Epithelial cell of proximal tubule (primary cell): ENCODE data around the gene OR2G3. TPM values are rescaled to one million over a fixed set of nuclear protein-coding genes. Genes with fewer than 3 reads are reported as not detected.

Source experiments
- DNase-seq: peaks from one replicate; pipeline ENCODE4 v3.0.0-alpha.2; 2011; ENCODE audit warnings: low read depth
- H3K4me3 ChIP-seq: 2 replicates; pipeline ENCODE4 v1.5.1; 2011; ENCODE audit warnings: low read depth, mild to moderate bottlenecking, low read length
- total RNA-seq: library from RNA; depleted of rRNA; stranded (reverse); fragments of >200 nt; gene quantifications from 2 replicates; pipeline ENCODE4 v1.2.3, GENCODE V29; 2015
- TF ChIP-seq, protein P1 (sequence below): conservative IDR thresholded peaks from 2 replicates; pipeline ENCODE4 v1.5.1; 2012; ENCODE audit warnings: low read depth, mild to moderate bottlenecking, low read length

OR2G3 gene
- total RNA-seq, 1 donor from 2014 or later = not detected

DNA sequence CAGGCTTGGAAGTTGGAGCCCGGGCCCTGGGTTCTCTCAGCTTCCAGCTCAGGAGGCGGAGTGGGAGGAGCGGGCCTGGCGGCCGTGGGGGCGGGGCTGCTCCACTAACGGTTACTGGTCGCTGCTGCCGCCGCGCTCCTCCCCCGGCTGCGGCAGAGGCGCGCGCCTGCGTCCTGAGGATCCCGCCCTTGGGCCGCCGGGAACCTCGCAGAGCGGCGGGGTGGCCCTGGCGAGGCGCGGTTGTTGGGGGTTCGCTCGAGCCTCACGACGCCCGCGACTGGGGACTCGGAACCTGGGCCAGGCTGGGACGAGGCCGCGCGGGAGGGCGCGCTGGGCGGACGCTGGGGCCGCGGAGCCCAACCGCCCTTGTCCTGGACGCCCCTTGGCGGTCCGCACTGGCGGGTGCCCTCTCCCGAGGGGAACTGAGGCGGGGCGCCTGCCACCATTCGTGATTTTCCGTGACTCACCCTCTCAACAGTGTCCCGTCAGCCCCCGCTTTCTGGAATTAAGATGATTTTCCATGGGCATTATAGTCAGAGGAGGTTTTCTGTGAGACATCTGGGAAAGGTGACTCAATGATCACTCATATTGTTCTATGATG lies 34.1 kb downstream of the OR2G3 start:
- DNase-seq = no peak
- TF ChIP-seq, protein P1, sequence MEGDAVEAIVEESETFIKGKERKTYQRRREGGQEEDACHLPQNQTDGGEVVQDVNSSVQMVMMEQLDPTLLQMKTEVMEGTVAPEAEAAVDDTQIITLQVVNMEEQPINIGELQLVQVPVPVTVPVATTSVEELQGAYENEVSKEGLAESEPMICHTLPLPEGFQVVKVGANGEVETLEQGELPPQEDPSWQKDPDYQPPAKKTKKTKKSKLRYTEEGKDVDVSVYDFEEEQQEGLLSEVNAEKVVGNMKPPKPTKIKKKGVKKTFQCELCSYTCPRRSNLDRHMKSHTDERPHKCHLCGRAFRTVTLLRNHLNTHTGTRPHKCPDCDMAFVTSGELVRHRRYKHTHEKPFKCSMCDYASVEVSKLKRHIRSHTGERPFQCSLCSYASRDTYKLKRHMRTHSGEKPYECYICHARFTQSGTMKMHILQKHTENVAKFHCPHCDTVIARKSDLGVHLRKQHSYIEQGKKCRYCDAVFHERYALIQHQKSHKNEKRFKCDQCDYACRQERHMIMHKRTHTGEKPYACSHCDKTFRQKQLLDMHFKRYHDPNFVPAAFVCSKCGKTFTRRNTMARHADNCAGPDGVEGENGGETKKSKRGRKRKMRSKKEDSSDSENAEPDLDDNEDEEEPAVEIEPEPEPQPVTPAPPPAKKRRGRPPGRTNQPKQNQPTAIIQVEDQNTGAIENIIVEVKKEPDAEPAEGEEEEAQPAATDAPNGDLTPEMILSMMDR = no peak
- no peak overlapping the region for H3K4me3 ChIP-seq

GRCh38 chr1:247642742-247643141 lies 37.4 kb downstream of the OR2G3 start:
- no peak overlapping the region for H3K4me3 ChIP-seq
- TF ChIP-seq, protein P1 = no peak

DNA sequence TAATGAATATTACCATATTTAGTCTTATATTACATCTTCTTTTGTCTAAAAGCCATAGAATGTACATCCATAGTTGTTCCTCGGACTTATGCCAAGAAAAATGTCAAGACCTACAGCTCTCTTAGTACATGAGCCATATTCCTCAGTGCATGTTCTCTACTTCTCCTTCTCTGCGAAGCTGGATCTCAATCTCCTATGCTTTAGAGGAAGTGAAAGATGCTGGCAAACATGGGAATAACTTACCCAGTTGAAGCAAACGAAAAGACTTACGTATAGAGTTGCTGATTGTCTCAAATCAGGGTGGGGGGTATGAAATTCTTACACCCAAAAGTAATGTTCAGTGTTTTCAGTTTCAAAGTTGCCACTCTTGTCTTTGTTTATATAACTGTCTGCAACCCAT lies 41.5 kb downstream of the OR2G3 start:
- H3K4me3 ChIP-seq = no peak overlapping the region
- TF ChIP-seq, protein P1 = no peak

More at GRCh38 chr1:247642742-247643141, 37.4 kb downstream of the OR2G3 start:
- DNase-seq = no peak

DNA sequence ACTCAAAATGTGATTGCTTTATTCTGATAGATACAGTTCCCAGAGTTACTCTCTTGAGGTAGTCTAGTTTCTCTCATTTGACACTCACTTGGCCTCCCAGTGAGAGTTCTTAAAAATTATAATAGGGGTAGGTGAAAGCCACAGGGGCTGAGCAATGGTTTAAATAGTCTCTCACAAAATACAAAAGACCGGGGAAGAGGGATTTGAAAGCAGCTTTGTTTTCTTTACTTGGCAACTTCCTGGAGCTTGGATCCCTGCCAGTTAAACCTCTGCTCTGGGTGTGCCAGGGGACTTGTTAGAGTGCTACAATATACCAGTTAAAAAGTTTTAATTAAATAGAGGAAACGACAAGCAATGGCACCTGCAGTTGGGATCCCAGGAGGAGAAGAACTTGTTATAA lies 42.5 kb downstream of the OR2G3 start:
- no peak overlapping the region for H3K4me3 ChIP-seq
- DNase-seq = no peak
- TF ChIP-seq, protein P1 = no peak

More for the DNA sequence above, 41.5 kb downstream of the OR2G3 start:
- no peak for DNase-seq

DNA sequence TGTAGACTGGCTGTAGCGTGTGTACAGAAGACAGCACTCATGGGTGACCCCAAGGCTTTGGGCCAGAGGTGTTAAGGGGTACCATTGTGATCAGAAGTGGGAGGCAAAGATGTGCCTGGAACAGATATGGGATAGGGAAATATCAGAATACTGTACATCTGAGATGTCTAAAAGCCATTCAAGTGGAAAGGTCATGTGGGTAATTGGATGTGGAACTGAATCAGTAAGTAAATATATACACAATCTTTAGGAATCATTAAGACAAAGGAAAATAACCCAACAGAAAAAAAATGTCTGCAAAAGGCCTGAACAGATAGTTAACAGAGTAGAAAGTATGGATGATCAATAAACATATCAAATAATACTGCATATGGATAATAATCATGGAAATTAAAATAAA lies 47.7 kb downstream of the OR2G3 start:
- H3K4me3 ChIP-seq = no peak overlapping the region
- TF ChIP-seq, protein P1 = no peak
- DNase-seq = no peak

Other genes starting within 250 kb of the OR2G3 start
- 7.4 and 8.5 TPM in 2 replicates for gene NLRP3, start 189.4 kb upstream of the OR2G3 start, total RNA-seq
- not detected in 2 replicates for gene OR2B11, start 147.5 kb upstream of the OR2G3 start, total RNA-seq
- not detected in 2 replicates for gene OR2C3, start 69.1 kb upstream of the OR2G3 start, total RNA-seq
- gene GCSAML, start 56.5 kb upstream of the OR2G3 start, total RNA-seq = not detected in 2 replicates
- gene OR2G2, start 17.2 kb upstream of the OR2G3 start, total RNA-seq = not detected in 2 replicates
- gene OR13G1, start 74.2 kb downstream of the OR2G3 start, total RNA-seq = not detected in 2 replicates
- gene OR6F1, start 111.1 kb downstream of the OR2G3 start, total RNA-seq = not detected in 2 replicates
- gene OR14K1, start 133.0 kb downstream of the OR2G3 start, total RNA-seq = not detected in 2 replicates
- gene OR14A2, start 142.6 kb downstream of the OR2G3 start, total RNA-seq = not detected in 2 replicates
- gene OR1C1, start 155.0 kb downstream of the OR2G3 start, total RNA-seq = not detected in 2 replicates
- not detected in 2 replicates for gene OR14A16, start 218.5 kb downstream of the OR2G3 start, total RNA-seq
- not detected in 2 replicates for gene OR11L1, start 236.3 kb downstream of the OR2G3 start, total RNA-seq